ENCODE results near the gene ERBB4.

Gene ERBB4

GRCh38 chr2:211439011-211439410 lies 1099.6 kb downstream of the ERBB4 start:
- no peak for DNase-seq

- DNase-seq = no peak
Observed at GRCh38 chr2:211437396-211437795, 1101.2 kb downstream of the ERBB4 start.

DNA sequence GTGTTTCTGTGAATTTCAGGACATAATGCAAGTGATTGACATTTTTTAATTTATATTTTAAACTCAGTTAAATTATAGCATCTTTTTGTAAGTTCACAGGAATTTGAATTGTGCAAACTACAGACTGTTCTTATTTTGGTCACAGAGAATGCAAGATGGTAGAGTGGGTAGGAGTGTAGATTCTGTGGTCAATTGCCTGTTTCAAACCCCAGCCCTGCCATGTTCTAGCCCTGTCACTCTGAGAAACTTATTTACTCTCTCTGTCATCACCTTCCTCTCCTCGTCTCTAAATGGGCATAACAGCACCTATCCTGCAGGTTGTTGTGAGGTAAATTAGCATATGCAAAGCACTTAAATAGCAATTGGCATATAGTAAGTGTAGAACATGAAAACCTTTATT lies 1102.4 kb downstream of the ERBB4 start:
- DNase-seq = no peak

DNA sequence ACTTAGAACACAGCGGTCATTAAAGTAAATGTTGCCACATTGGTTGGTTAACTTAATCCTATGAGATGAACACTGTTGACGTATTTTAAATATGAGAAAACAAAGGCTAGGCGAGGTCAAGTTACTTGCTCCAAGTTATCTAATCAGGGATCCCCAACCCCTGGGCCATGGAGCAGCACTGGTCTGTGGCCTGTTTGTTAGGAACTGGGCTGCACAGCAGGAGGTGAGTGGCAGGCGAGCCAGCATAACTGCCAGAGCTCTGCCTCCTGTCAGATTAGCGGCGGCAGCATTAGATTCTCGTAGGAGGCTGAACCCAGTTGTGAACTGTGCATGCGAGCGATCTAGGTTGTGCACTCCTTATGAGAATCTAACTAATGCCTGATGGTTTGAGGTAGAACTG lies 1103.3 kb downstream of the ERBB4 start:
- no peak for DNase-seq

- no peak for DNase-seq
Observed at GRCh38 chr2:211434773-211435172, 1103.8 kb downstream of the ERBB4 start.

- no peak for DNase-seq
Observed at GRCh38 chr2:211429256-211429920, 1109.2 kb downstream of the ERBB4 start.

GRCh38 chr2:211426240-211426639 lies 1112.4 kb downstream of the ERBB4 start:
- no peak for DNase-seq

GRCh38 chr2:211423018-211423417 lies 1115.6 kb downstream of the ERBB4 start:
- no peak for DNase-seq

DNA sequence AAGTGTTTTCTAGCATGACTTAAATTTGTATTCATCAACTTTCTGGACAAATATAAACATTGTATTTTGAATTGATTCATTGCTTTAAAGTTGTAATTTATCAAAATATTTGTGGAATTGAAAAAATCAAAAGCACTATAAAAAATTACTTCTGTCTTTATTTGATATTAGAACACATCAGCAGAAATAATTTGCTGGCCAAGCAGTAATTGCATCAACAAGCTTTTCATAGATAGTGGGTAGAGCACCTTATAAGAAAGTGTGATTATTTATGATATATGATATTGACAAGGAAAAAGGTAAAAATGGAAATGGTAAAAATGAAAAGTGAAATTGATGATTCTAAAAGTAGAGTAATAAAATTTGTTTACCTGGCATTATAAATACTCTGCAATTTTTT lies 1121.1 kb downstream of the ERBB4 start:
- DNase-seq = no peak

DNA sequence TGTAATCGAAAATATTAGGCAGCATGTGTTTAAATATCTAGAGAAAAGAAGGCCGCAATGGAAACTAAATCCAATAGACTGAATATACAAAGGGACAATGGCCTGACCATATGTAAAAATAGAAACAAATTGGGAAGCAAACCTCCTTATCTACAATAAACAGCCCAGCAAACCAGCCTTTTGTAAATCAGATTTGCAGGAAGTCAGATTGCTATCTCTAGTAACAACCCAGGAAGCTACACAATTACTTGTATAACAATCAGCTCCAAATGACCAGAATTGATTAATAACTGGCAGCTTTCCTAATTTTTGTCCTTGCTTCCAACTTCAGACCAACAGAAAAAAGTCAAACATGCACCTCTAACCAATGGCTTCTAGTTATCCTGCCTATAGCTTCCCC lies 1122.2 kb downstream of the ERBB4 start:
- peak; percentile 29 for DNase-seq

DNA sequence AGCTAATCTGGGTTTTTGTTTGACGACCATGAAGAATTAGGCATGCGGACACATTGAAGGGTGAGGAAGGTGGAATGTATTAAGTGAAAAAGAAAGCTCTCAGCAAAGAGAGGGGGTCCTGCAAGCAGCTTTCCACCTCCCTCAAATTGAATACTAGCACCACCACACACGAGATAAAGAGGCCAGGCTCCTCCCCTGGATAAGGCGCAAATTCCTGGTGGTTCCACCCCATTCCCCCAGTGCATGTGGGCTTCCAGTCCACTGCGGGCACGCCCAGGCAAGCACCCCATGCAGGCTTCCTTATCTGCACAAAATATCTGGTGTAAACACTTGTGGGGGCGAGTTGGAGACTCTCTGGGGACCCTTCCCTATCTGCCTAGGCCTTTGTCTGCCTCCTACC lies 1124.9 kb downstream of the ERBB4 start:
- no peak for DNase-seq

DNA sequence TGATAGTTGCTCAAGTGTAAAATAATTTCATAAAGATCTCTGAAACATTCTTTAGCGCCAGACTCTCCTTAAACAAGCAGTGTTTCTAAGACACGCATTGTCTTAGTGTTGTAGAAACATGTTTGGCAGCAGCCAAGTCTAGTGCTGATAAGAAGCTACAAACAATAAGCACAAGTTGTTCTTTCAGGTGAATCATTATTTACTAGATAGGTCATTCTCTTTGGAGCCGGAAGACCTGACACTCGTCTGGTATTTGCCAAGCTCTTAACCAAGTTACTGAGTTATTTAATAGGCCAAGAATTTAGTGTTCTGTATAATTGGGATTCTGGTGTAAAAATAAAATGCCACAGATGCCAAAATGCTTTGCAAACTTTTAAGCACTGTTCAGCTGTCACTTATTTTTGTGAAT lies 1130.1 kb downstream of the ERBB4 start:
- no peak for DNase-seq

DNA sequence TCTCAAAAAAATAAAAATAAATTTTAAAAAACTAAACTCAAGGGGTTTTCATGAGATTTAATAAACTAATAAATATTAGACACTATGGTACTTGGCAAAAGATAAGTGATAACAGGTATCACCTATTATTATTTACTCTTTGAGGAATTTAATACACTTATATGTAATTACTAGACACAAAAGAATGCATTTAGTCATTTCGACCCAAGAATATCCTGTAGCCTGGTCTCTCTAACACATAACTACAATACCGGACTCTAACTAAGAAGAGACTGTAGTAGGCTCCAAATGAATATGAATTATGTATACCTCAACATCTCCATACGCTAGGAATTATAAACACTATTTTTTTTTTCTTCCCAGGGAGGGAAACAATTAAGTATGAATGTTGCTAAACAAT lies 1131.5 kb downstream of the ERBB4 start:
- no peak for DNase-seq

- DNase-seq = no peak
Observed at GRCh38 chr2:211405036-211405435, 1133.6 kb downstream of the ERBB4 start.

DNA sequence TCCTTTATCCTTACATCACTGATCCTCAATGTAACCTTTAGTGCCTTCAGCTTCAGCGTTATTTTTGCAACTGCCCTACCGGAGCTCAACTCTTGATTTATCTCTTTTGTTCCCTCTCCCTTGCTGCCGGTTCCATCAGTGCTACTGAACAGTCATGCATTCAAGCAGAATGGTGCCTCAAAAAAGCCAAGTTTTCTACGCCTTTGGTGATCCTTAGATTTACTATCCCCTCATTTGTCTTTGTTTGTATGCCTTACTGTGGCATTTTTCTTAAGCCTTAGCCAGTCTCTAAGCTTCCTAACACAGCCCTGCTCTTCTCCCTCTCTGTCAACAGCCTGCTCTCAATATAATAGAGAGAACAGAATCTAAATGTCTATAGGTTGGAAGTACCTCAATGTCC lies 1134.5 kb downstream of the ERBB4 start:
- DNase-seq = no peak

GRCh38 chr2:211401328-211401727 lies 1137.3 kb downstream of the ERBB4 start:
- DNase-seq = no peak

GRCh38 chr2:211397764-211398163 lies 1140.8 kb downstream of the ERBB4 start:
- DNase-seq = no peak

- no peak for DNase-seq
Observed at GRCh38 chr2:211396815-211397214, 1141.8 kb downstream of the ERBB4 start.

- DNase-seq = no peak
Observed at GRCh38 chr2:211391189-211391567, 1147.4 kb downstream of the ERBB4 start.

GRCh38 chr2:211390536-211391188 lies 1147.9 kb downstream of the ERBB4 start:
- no peak for DNase-seq

- no peak for DNase-seq
Observed at GRCh38 chr2:211387734-211388133, 1150.9 kb downstream of the ERBB4 start.

DNA sequence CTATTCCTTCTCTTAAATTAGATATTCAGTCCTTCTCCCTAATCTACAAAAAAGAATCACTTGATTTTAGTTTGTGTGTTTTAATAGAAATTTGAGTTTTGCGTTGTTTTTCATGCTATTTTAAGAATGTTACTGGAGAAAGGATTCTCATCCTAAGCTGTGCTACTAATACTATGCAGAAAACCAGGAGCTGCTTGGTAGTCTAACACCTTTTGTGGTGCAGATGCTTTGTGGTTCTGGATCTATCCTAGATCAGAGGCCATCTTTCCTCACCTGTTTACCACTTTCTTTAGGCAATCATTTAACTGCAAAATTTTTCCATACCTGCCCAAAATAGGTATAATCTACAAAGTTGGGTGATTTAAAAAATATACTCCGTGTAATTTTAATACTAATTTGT lies 1158.6 kb downstream of the ERBB4 start:
- no peak for DNase-seq

DNA sequence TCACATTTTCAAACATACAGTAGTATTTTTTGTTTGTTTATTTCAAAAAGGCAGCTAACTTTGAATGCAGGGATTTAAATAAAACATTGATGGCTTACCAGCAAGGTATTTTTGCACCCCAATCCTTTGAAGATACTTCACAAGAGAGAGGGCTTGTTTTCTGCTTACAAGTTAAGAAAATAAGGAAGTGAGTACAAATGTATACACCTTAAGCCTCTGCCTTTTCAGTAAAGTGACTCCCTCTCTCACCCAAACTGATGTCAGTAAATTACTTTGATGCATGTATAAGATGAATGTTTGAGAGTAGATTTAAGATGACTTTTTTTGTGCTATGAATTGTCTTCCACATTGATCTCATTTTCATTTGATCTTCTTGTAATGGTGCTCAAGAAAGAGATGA lies 1162.2 kb downstream of the ERBB4 start:
- no peak for DNase-seq

DNA sequence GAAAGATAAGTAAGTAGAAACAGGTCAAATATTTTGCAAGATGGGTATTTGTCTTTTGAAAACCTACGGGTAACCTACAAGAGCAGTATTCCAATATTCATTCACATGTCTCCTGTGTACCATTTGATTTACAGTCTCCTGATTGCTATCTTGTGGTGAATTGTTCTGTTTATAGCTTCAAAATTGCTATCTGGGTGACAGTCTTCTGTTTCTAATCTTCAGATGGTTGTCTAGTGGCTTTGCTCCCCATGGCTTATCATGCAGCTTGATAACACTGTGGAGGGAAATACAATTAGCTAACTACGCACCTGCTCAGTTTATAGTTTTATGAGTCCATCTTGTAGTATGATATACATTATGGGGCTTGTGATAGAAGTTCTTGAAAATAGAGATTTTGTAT lies 1165.4 kb downstream of the ERBB4 start:
- DNase-seq = no peak

DNA sequence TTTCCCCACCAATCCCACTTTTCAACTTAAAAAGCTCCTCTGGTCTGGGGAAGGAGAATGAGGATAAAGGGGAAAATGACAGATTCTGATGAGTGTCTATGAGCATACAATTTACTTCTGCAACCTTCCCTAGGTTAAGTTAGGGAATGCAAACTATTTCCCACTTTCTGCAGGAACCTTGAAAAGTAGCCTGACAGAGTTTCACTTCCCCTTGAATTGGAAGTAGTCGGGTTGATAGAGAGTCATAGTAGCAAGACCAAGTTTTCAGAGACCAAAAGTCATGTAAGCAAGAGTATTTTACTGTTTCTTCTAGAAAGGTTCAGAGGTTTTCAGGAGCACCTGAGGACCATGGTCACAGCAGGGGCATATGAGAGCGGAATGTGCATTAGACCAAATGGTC lies 1167.1 kb downstream of the ERBB4 start:
- no peak for DNase-seq

All from OCI-M1 (cell line).